GM21576 (cell line): ENCODE measurements around the gene OLFM1.
"Not testable (repeated sequence)": the region's sequence is repeated elsewhere in the genome, so short reads cannot be mapped to it uniquely, and the experiment has no call there.

Experiments used
- ATAC-seq: cut with Tn5 transposase; IDR thresholded peaks from one replicate; pipeline ENCODE4 v1.9.1; 2021; ENCODE audit warnings: mild to moderate bottlenecking, moderate library complexity; ENCODE audit not compliant: unreplicated experiment

Gene OLFM1

GRCh38 chr9:135056541-135056940 is 30.9 kb upstream of the OLFM1 start:
- no peak for ATAC-seq

GRCh38 chr9:135060461-135061116 is 26.9 kb upstream of the OLFM1 start:
- no peak for ATAC-seq

GRCh38 chr9:135061441-135061840 is 26.0 kb upstream of the OLFM1 start:
- ATAC-seq: no peak

- ATAC-seq: no peak
Observed at GRCh38 chr9:135062254-135062653, 25.2 kb upstream of the OLFM1 start.

- not testable (repeated sequence) for ATAC-seq
Observed at GRCh38 chr9:135063466-135063865, 24.0 kb upstream of the OLFM1 start.

GRCh38 chr9:135063888-135064287 is 23.6 kb upstream of the OLFM1 start:
- ATAC-seq: not testable (repeated sequence)

GRCh38 chr9:135065151-135065550 is 22.3 kb upstream of the OLFM1 start:
- no peak for ATAC-seq

GRCh38 chr9:135065804-135066203 is 21.7 kb upstream of the OLFM1 start:
- no peak for ATAC-seq

GRCh38 chr9:135066291-135066690 is 21.2 kb upstream of the OLFM1 start:
- no peak for ATAC-seq

GRCh38 chr9:135067096-135067710 is 20.3 kb upstream of the OLFM1 start:
- no peak for ATAC-seq

- no peak for ATAC-seq
Observed at GRCh38 chr9:135068776-135069415, 18.6 kb upstream of the OLFM1 start.

- ATAC-seq: no peak
Observed at GRCh38 chr9:135069558-135070197, 17.8 kb upstream of the OLFM1 start.

- ATAC-seq: no peak
Observed at GRCh38 chr9:135070198-135070951, 17.1 kb upstream of the OLFM1 start.

- ATAC-seq: no peak
Observed at GRCh38 chr9:135070964-135071735, 16.3 kb upstream of the OLFM1 start.

GRCh38 chr9:135073081-135073740 is 14.3 kb upstream of the OLFM1 start:
- ATAC-seq: no peak

GRCh38 chr9:135073741-135074305 is 13.6 kb upstream of the OLFM1 start:
- ATAC-seq: no peak

- ATAC-seq: no peak
Observed at GRCh38 chr9:135074354-135075233, 12.9 kb upstream of the OLFM1 start.
